ENCODE measurements around the gene QKI. TPM values are rescaled to one million over a fixed set of nuclear protein-coding genes. Genes with fewer than 3 reads are reported as not detected.

Gene QKI
- total RNA-seq, 1 experiment from 2014 or later, result 176 TPM

GRCh38 chr6:163409712-163410111 is 4.8 kb upstream of the QKI start:
- Histone ChIP-seq H3K9ac (ENCODE audit: extremely low read depth, insufficient read length, low read length) (no peak overlapping the region), H3K14ac (ENCODE audit: insufficient read depth, low read length) (no peak overlapping the region)

More at GRCh38 chr6:163409712-163410111, 4.8 kb upstream of the QKI start:
- Histone ChIP-seq H3K79me2 (ENCODE audit: insufficient read depth, low read length) (no peaks in the 10 kb centered on the region), H2BK12ac (ENCODE audit: insufficient read length, low read depth, low read length) (no peak overlapping the region), H3K4me1 (ENCODE audit: insufficient read depth, low read length) (peaks cover 4% of the 10 kb centered on the region; the same call in 1 of the 2 replicates), H3K23ac (ENCODE audit: insufficient read length, low read depth, low read length) (no peak overlapping the region), H2BK15ac (ENCODE audit: low read depth, low read length) (no peak overlapping the region), H2BK20ac (ENCODE audit: low read depth, low read length, poor library complexity, severe bottlenecking) (no peak overlapping the region), H3K23me2 (ENCODE audit: insufficient read length, low read depth, low read length, poor library complexity, severe bottlenecking) (peaks cover 9% of the 10 kb centered on the region), H4K20me1 (ENCODE audit: control insufficient read depth, insufficient read depth, insufficient read length) (no peaks in the 10 kb centered on the region), H2AFZ (ENCODE audit: low read length) (no peak overlapping the region), H4K5ac (ENCODE audit: insufficient read length, low read depth, low read length) (no peak overlapping the region), H3K4me2 (ENCODE audit: insufficient read depth, insufficient read length, low read length) (no peak overlapping the region), H3K27me3 (ENCODE audit: insufficient read depth, low read length) (no peaks in the 10 kb centered on the region), H3K4ac (ENCODE audit: low read depth, low read length) (no peak overlapping the region), H3K79me1 (ENCODE audit: insufficient read depth, low read depth, low read length, poor library complexity, severe bottlenecking) (no peaks in the 10 kb centered on the region), H2AK5ac (ENCODE audit: insufficient read length, low read length) (no peak overlapping the region), H3T11ph (ENCODE audit: low read length) (no peak overlapping the region), H2BK5ac (ENCODE audit: insufficient read length, low read length) (no peak overlapping the region), H3K27ac (ENCODE audit: insufficient read length, low read depth, low read length) (no peak overlapping the region), H3K56ac (ENCODE audit: insufficient read length, low read depth, low read length) (no peak overlapping the region), H2BK120ac (ENCODE audit: low read depth, low read length, poor library complexity, severe bottlenecking) (no peak overlapping the region), H3K18ac (ENCODE audit: insufficient read length, low read depth, low read length) (no peak overlapping the region), H3K9me3 (ENCODE audit: control insufficient read depth, low read depth, low read length) (no peaks in the 10 kb centered on the region), H4K8ac (replicated peaks; ENCODE audit: insufficient read length, low read depth, low read length) (no peak overlapping the region), H4K91ac (ENCODE audit: insufficient read length, low read depth, low read length) (no peak overlapping the region)
- no CpG with 5 or more reads among the region's 12 CpGs for WGBS (ENCODE audit: extremely low coverage, insufficient read length, low lambda C conversion rate)
- peaks cover 0 to 5% (median 3%) of the 10 kb centered on the region in 3 experiments; a peak in 4 of 7 replicates for H3K36me3 Mint-ChIP-seq (ENCODE audit: insufficient read depth in 1 of 3, low read depth in 3 of 3)
- H3K9me3 Mint-ChIP-seq, result no peaks in the 10 kb centered on the region; a peak in 1 of 5 replicates
- peaks cover 31 to 35% of the 10 kb centered on the region in 2 experiments for H3K4me1 Mint-ChIP-seq
- no peaks in the 10 kb centered on the region for H3K27me3 Mint-ChIP-seq (ENCODE audit: low read depth)
- no peak overlapping the region for H3K4me3 Mint-ChIP-seq
- TF ChIP-seq, protein P1, sequence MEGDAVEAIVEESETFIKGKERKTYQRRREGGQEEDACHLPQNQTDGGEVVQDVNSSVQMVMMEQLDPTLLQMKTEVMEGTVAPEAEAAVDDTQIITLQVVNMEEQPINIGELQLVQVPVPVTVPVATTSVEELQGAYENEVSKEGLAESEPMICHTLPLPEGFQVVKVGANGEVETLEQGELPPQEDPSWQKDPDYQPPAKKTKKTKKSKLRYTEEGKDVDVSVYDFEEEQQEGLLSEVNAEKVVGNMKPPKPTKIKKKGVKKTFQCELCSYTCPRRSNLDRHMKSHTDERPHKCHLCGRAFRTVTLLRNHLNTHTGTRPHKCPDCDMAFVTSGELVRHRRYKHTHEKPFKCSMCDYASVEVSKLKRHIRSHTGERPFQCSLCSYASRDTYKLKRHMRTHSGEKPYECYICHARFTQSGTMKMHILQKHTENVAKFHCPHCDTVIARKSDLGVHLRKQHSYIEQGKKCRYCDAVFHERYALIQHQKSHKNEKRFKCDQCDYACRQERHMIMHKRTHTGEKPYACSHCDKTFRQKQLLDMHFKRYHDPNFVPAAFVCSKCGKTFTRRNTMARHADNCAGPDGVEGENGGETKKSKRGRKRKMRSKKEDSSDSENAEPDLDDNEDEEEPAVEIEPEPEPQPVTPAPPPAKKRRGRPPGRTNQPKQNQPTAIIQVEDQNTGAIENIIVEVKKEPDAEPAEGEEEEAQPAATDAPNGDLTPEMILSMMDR (conservative IDR thresholded peaks at IDR 0.05), result no peak
- H3K27ac Mint-ChIP-seq, result no peak overlapping the region; a peak in 1 of 7 replicates
- DNase-seq, result no peak
